Osteocyte (in vitro differentiated cells): ENCODE data around the gene HMGXB3. TPM values are rescaled to one million over a fixed set of nuclear protein-coding genes. Genes with fewer than 3 reads are reported as not detected.

Experiments used
- DNase-seq: peaks from one replicate; pipeline ENCODE4 v3.0.0; 2021; ENCODE audit warnings: mixed read lengths; ENCODE audit not compliant: unreplicated experiment; ENCODE audit errors: extremely low spot score
- H3K27ac Mint-ChIP-seq: one replicate; pipeline ENCODE4 v1.8.0; 2021; ENCODE audit warnings: mild to moderate bottlenecking, mixed read lengths; ENCODE audit not compliant: unreplicated experiment
- H3K27me3 Mint-ChIP-seq: one replicate; pipeline ENCODE4 v1.8.0; 2021; ENCODE audit warnings: mixed read lengths; ENCODE audit not compliant: unreplicated experiment
- H3K36me3 Mint-ChIP-seq: one replicate; pipeline ENCODE4 v1.8.0; 2021; ENCODE audit warnings: mixed read lengths; ENCODE audit not compliant: unreplicated experiment
- H3K4me1 Mint-ChIP-seq: one replicate; pipeline ENCODE4 v1.8.0; 2021; ENCODE audit warnings: mixed read lengths; ENCODE audit not compliant: unreplicated experiment
- H3K4me3 Mint-ChIP-seq: one replicate; pipeline ENCODE4 v1.8.0; 2021; ENCODE audit warnings: mild to moderate bottlenecking, moderate library complexity, mixed read lengths; ENCODE audit not compliant: unreplicated experiment
- H3K9me3 Mint-ChIP-seq: one replicate; pipeline ENCODE4 v1.8.0; 2021; ENCODE audit warnings: mixed read lengths; ENCODE audit not compliant: unreplicated experiment
- total RNA-seq: library from RNA; stranded (reverse); gene quantifications from 2 replicates; pipeline ENCODE4 v1.2.1, GENCODE V29; 2021
- TF ChIP-seq, protein P1 (sequence below): fragments of 200-600 bp; sonication (generic); IDR thresholded peaks from 2 replicates; pipeline ENCODE4 v1.5.0; 2021; ENCODE audit warnings: antibody characterized with exemption, mild to moderate bottlenecking, moderate library complexity

The HMGXB3 gene
- total RNA-seq, 1 donor from 2014 or later = 58.6 TPM

DNA sequence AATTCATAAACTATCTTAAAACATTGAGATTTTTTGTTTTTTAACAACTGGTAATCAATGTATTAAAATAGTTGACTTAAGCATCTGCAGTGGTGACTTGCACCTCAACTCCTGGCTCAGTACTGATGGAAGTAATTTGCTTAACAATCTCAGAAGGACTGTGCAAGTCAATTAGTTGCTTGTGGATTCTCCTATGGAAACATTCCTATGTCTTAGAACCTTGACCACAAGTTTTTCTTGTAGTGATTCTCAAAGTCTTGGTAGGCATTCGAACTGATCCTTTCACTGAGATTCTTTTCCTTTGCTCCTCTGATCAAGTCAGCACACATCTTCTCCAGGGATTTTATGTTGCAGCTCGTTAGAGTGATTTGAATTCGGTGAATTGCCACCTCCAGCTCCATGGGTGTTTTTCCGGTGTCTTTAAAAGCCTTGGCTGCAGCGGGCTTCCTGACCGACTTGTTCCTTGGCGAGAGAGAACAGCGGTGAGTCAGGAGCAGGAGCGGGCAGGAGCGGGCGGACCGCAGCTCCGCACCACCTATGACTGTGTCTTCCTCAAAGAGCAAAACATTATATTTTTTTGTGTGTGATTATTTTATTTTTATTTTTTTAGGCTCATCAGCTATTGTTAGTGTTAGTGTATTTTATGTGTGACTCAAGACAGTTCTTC, 21.1 kb downstream of the HMGXB3 start:
- TF ChIP-seq, protein P1, sequence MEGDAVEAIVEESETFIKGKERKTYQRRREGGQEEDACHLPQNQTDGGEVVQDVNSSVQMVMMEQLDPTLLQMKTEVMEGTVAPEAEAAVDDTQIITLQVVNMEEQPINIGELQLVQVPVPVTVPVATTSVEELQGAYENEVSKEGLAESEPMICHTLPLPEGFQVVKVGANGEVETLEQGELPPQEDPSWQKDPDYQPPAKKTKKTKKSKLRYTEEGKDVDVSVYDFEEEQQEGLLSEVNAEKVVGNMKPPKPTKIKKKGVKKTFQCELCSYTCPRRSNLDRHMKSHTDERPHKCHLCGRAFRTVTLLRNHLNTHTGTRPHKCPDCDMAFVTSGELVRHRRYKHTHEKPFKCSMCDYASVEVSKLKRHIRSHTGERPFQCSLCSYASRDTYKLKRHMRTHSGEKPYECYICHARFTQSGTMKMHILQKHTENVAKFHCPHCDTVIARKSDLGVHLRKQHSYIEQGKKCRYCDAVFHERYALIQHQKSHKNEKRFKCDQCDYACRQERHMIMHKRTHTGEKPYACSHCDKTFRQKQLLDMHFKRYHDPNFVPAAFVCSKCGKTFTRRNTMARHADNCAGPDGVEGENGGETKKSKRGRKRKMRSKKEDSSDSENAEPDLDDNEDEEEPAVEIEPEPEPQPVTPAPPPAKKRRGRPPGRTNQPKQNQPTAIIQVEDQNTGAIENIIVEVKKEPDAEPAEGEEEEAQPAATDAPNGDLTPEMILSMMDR = no peak
- DNase-seq = no peak
- H3K27ac Mint-ChIP-seq = peak overlapping the region; percentile 84

GRCh38 chr5:150022158-150022531, 21.6 kb downstream of the HMGXB3 start:
- Mint-ChIP-seq H3K27ac (peak overlapping the region; percentile 84), H3K36me3 (peaks cover 60% of the 10 kb centered on the region), H3K4me1 (peaks cover 32% of the 10 kb centered on the region), H3K27me3 (no peaks in the 10 kb centered on the region), H3K9me3 (no peaks in the 10 kb centered on the region), H3K4me3 (peak overlapping the region; percentile 32)
- TF ChIP-seq, protein P1 = no peak
- no peak for DNase-seq

More for the DNA sequence above, 21.1 kb downstream of the HMGXB3 start:
- Mint-ChIP-seq H3K4me1 (peaks cover 32% of the 10 kb centered on the region), H3K36me3 (peaks cover 60% of the 10 kb centered on the region), H3K4me3 (peak overlapping the region; percentile 32), H3K27me3 (no peaks in the 10 kb centered on the region), H3K9me3 (peaks cover 5% of the 10 kb centered on the region)

DNA sequence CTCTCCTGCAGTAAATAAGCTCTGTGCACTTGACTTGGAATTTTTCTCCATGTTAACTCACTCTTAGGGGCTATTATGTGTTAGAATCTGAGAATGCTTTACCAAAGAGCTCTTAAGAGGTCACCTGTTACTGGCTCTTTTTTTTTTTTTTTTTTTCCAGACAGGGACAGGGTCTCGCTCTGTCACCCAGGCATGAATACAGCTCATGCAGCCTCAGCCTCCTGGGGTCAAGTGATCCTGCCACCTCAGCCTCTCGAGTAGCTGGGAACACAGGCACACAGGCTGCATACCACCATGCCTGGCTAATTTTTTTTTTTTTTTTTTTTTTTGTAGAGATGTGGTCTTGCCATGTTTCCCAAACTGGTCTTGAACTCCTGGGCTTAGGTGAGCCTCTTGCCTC, 22.1 kb downstream of the HMGXB3 start:
- Mint-ChIP-seq H3K9me3 (no peaks in the 10 kb centered on the region), H3K27ac (peak overlapping the region; percentile 84), H3K36me3 (peaks cover 55% of the 10 kb centered on the region), H3K27me3 (no peaks in the 10 kb centered on the region), H3K4me1 (peaks cover 32% of the 10 kb centered on the region), H3K4me3 (no peak overlapping the region)
- TF ChIP-seq, protein P1 = no peak
- no peak for DNase-seq

GRCh38 chr5:150023136-150023535, 22.6 kb downstream of the HMGXB3 start:
- TF ChIP-seq, protein P1 = no peak
- H3K27me3 Mint-ChIP-seq = no peaks in the 10 kb centered on the region
- no peak overlapping the region for H3K4me3 Mint-ChIP-seq
- no peak overlapping the region for H3K27ac Mint-ChIP-seq
- no peak for DNase-seq
- no peaks in the 10 kb centered on the region for H3K9me3 Mint-ChIP-seq
- H3K4me1 Mint-ChIP-seq = peaks cover 32% of the 10 kb centered on the region
- peaks cover 58% of the 10 kb centered on the region for H3K36me3 Mint-ChIP-seq

DNA sequence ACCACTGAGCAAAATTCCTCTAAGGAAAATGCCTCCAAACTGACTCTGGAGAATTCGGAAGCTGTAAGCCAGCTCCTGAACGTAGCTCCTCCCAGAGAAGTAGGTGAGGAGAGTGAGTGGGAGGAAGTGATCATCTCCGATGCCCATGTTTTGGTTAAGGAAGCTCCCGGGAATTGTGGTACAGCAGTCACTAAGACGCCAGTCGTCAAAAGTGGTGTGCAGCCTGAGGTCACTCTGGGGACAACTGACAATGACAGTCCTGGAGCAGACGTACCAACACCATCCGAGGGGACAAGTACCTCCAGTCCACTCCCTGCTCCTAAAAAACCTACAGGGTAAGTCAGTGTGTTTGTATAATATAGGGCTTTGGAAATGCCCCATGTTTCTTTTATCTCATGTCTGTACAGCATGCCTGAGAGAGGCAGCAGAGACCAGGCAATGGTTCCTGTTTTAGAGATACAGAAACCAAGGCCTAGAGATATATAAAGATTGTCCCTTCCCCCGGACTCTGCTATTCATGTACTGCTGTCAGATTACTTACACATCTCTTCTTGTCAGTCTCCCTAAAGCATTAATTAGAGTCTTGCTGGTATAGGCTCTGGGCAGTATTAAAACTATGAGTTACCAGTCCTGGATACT, 23.9 kb downstream of the HMGXB3 start:
- H3K4me1 Mint-ChIP-seq = peaks cover 30% of the 10 kb centered on the region
- TF ChIP-seq, protein P1 = peak; percentile 21
- H3K4me3 Mint-ChIP-seq = no peak overlapping the region
- no peaks in the 10 kb centered on the region for H3K27me3 Mint-ChIP-seq
- no peaks in the 10 kb centered on the region for H3K9me3 Mint-ChIP-seq
- no peak for DNase-seq
- no peak overlapping the region for H3K27ac Mint-ChIP-seq
- H3K36me3 Mint-ChIP-seq = peaks cover 54% of the 10 kb centered on the region
